ENCODE data around the gene PCBP4.

GRCh38 chr3:52005571-52005986 is 38.3 kb upstream of the PCBP4 start:
- TF ChIP-seq CTCF (conservative IDR thresholded peaks at IDR 0.05), result no peak
- no peak for TF ChIP-seq EZH2 (IDR thresholded peaks at IDR 0.05; ENCODE audit: low read depth)

Measured in PC-9 (cell line).